Stimulated activated memory B cell treated with anti-CD40 and anti-IgM and Interleukin-4, amounts not matched to agents 10 μg/mL and 1 μg/mL and 100 μg/mL, for 72 hours (primary cell): ENCODE measurements around the gene PHACTR1.
A peak's percentile ranks its signal among the peaks of the same experiment; 100 is the strongest.

Experiments used
- ATAC-seq: fragments of 150-1000 bp; cut with Tn5 transposase; 2 replicates; pipeline ENCODE4 v1.10.0; 2021
- H3K27ac Mint-ChIP-seq: one replicate; pipeline ENCODE4 v1.8.0; 2022; ENCODE audit warnings: mild to moderate bottlenecking, mixed read lengths
- H3K27me3 Mint-ChIP-seq: one replicate; pipeline ENCODE4 v1.8.0; 2022; ENCODE audit warnings: mixed read lengths
- H3K36me3 Mint-ChIP-seq: one replicate; pipeline ENCODE4 v1.8.0; 2022; ENCODE audit warnings: mixed read lengths
- H3K4me1 Mint-ChIP-seq: one replicate; pipeline ENCODE4 v1.8.0; 2022; ENCODE audit warnings: mixed read lengths
- H3K4me3 Mint-ChIP-seq: one replicate; pipeline ENCODE4 v1.8.0; 2022; ENCODE audit warnings: mild to moderate bottlenecking, moderate library complexity, mixed read lengths
- H3K9me3 Mint-ChIP-seq: one replicate; pipeline ENCODE4 v1.8.0; 2022; ENCODE audit warnings: mixed read lengths

The PHACTR1 gene

GRCh38 chr6:12947967-12948366 is 231.4 kb downstream of the PHACTR1 start:
- H3K27me3 Mint-ChIP-seq: no peaks in the 10 kb centered on the region
- no peak overlapping the region for H3K27ac Mint-ChIP-seq
- H3K9me3 Mint-ChIP-seq: no peaks in the 10 kb centered on the region
- peaks cover 7% of the 10 kb centered on the region for H3K4me1 Mint-ChIP-seq
- no peak for ATAC-seq
- no peak overlapping the region for H3K4me3 Mint-ChIP-seq
- H3K36me3 Mint-ChIP-seq: no peaks in the 10 kb centered on the region

DNA sequence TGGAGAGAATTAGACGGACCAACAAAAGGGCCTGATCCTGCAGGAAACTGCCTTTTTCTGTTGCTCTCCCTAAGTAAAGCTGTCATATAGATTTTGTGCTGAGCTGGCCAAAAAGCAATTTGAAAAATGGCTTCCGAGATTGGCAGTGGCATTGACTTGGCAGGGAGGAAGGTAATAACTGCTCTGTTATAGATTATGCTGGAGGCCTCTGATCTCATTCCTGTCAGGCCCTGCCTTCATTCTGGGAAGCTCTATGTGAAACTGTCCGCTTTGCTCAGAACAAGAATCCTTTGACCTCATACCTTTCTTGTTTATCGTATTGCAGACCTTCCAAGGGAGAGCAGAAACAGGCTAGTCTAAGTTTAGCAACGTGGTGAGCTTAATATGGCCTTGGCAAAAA is 234.4 kb downstream of the PHACTR1 start:
- ATAC-seq: no peak
- no peaks in the 10 kb centered on the region for H3K4me1 Mint-ChIP-seq
- no peak overlapping the region for H3K27ac Mint-ChIP-seq
- peaks cover 19% of the 10 kb centered on the region for H3K27me3 Mint-ChIP-seq
- H3K36me3 Mint-ChIP-seq: no peaks in the 10 kb centered on the region
- H3K9me3 Mint-ChIP-seq: no peaks in the 10 kb centered on the region
- H3K4me3 Mint-ChIP-seq: no peak overlapping the region

DNA sequence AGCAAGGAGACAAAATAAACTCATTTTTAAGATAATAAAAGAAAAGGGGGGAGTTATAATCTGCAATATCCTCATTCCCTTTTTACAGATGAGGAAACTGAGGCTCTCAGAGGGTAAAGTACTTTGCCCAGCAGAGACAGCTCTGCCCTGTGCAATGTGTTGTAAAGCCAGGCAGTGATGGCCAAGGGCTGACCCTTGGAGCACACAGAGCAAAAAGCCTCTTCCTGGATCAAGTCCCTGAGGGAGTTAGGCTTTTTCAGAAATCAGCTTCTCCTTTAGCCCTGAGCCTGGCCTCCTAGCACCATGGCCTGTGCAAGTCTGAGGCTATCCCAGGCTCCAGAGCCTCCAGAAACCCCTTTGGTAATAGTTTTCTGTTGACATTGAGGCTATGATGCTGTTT is 234.8 kb downstream of the PHACTR1 start:
- Mint-ChIP-seq H3K4me3 (no peak overlapping the region), H3K27me3 (peaks cover 23% of the 10 kb centered on the region), H3K27ac (no peak overlapping the region), H3K4me1 (no peaks in the 10 kb centered on the region), H3K36me3 (no peaks in the 10 kb centered on the region), H3K9me3 (no peaks in the 10 kb centered on the region)
- no peak for ATAC-seq

GRCh38 chr6:12952318-12952717 is 235.8 kb downstream of the PHACTR1 start:
- H3K27ac Mint-ChIP-seq: no peak overlapping the region
- H3K9me3 Mint-ChIP-seq: no peaks in the 10 kb centered on the region
- peaks cover 32% of the 10 kb centered on the region for H3K27me3 Mint-ChIP-seq
- H3K4me3 Mint-ChIP-seq: no peak overlapping the region
- H3K4me1 Mint-ChIP-seq: peaks cover under 1% of the 10 kb centered on the region
- ATAC-seq: no peak
- no peaks in the 10 kb centered on the region for H3K36me3 Mint-ChIP-seq

DNA sequence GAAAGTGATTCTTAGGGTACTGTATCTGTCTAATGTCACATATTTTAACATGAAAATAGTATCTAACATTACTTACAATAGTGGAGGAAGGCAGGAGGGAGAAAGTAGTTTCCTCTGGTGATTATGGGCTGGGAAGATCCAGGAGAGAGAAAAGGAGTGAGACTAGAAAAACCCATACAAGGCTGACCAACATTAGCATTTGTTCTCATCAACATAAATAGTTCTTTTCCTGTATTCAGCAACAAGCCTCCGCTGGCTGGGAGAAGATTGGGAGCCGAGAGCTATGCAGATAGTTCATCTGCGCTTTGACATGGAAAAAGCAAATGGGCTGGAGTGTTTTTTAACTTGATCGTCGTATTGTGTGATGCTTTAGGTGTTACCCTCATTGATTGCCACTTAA is 239.4 kb downstream of the PHACTR1 start:
- H3K9me3 Mint-ChIP-seq: no peaks in the 10 kb centered on the region
- no peak overlapping the region for H3K4me3 Mint-ChIP-seq
- H3K27me3 Mint-ChIP-seq: peaks cover 46% of the 10 kb centered on the region
- ATAC-seq: no peak
- peaks cover 13% of the 10 kb centered on the region for H3K4me1 Mint-ChIP-seq
- H3K27ac Mint-ChIP-seq: no peak overlapping the region
- H3K36me3 Mint-ChIP-seq: no peaks in the 10 kb centered on the region

- H3K4me1 Mint-ChIP-seq: peaks cover 13% of the 10 kb centered on the region
- H3K27me3 Mint-ChIP-seq: peaks cover 46% of the 10 kb centered on the region
- ATAC-seq: no peak
These were observed 240.4 kb downstream of the PHACTR1 start for GRCh38 chr6:12956991-12957320.

DNA sequence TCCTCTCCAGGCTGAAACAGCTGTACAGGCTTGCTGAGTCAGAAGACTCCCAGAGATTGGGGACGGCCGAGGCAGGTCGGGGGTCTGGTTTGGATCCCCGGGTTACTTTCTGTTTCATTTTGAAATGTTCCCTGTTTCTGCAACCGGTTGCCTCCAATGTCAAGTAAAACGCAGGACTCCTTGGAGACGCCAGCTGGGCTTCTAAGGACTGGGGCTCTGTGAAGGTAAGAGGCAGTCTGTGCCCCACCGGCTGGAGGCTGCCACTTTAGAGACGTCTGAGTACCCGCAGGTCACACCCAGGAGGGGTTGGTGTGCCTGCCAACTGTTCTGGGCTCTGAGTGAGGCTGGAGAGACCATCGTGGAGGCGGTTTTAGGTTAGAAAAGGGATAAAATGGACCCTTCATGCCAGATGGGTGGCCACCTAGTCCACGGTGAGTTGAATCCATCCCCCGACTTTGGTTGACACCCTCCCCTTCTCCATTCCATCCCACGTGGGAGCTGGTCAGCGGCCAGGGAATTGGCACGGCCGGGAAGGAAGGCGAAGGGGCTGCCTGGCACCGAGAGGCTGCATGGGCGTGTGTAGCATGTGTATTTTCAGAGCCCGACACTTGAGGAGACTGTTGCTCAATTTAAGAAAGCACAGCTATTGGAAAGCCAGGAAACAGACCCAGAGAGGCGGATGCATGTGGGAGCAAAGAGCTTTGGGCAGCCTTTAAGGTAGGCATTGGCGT is 240.9 kb downstream of the PHACTR1 start:
- Mint-ChIP-seq H3K4me3 (peak overlapping the region; percentile 83), H3K36me3 (no peaks in the 10 kb centered on the region), H3K27ac (peak overlapping the region; percentile 52), H3K4me1 (peaks cover 13% of the 10 kb centered on the region), H3K27me3 (peaks cover 46% of the 10 kb centered on the region), H3K9me3 (no peaks in the 10 kb centered on the region)
- peak; percentile 72 for ATAC-seq

More at GRCh38 chr6:12956991-12957320, 240.4 kb downstream of the PHACTR1 start:
- Mint-ChIP-seq H3K4me3 (peak overlapping the region; percentile 83), H3K36me3 (no peaks in the 10 kb centered on the region), H3K27ac (peak overlapping the region; percentile 52), H3K9me3 (no peaks in the 10 kb centered on the region)

GRCh38 chr6:12958052-12958706 is 241.6 kb downstream of the PHACTR1 start:
- no peaks in the 10 kb centered on the region for H3K9me3 Mint-ChIP-seq
- ATAC-seq: no peak
- peak overlapping the region; percentile 83 for H3K4me3 Mint-ChIP-seq
- H3K4me1 Mint-ChIP-seq: peaks cover 19% of the 10 kb centered on the region
- peaks cover 46% of the 10 kb centered on the region for H3K27me3 Mint-ChIP-seq
- no peaks in the 10 kb centered on the region for H3K36me3 Mint-ChIP-seq
- H3K27ac Mint-ChIP-seq: no peak overlapping the region

- Mint-ChIP-seq H3K4me3 (no peak overlapping the region), H3K9me3 (no peaks in the 10 kb centered on the region), H3K27ac (no peak overlapping the region), H3K27me3 (peaks cover 37% of the 10 kb centered on the region), H3K36me3 (no peaks in the 10 kb centered on the region), H3K4me1 (peaks cover 22% of the 10 kb centered on the region)
- no peak for ATAC-seq
These were observed 245.2 kb downstream of the PHACTR1 start for GRCh38 chr6:12961761-12962160.

- Mint-ChIP-seq H3K27ac (no peak overlapping the region), H3K4me3 (no peak overlapping the region), H3K27me3 (peaks cover 30% of the 10 kb centered on the region), H3K36me3 (no peaks in the 10 kb centered on the region), H3K4me1 (peaks cover 20% of the 10 kb centered on the region), H3K9me3 (no peaks in the 10 kb centered on the region)
- no peak for ATAC-seq
These were observed 246.0 kb downstream of the PHACTR1 start for GRCh38 chr6:12962529-12962928.

- no peaks in the 10 kb centered on the region for H3K36me3 Mint-ChIP-seq
- ATAC-seq: peak; percentile 74
- no peaks in the 10 kb centered on the region for H3K9me3 Mint-ChIP-seq
- H3K27me3 Mint-ChIP-seq: peaks cover 29% of the 10 kb centered on the region
- no peak overlapping the region for H3K27ac Mint-ChIP-seq
- no peak overlapping the region for H3K4me3 Mint-ChIP-seq
- H3K4me1 Mint-ChIP-seq: peaks cover 15% of the 10 kb centered on the region
These were observed 246.4 kb downstream of the PHACTR1 start for GRCh38 chr6:12962987-12963386.

GRCh38 chr6:12963567-12963966 is 247.0 kb downstream of the PHACTR1 start:
- peaks cover 10% of the 10 kb centered on the region for H3K4me1 Mint-ChIP-seq
- no peak for ATAC-seq
- H3K27ac Mint-ChIP-seq: no peak overlapping the region
- no peaks in the 10 kb centered on the region for H3K36me3 Mint-ChIP-seq
- no peaks in the 10 kb centered on the region for H3K9me3 Mint-ChIP-seq
- H3K4me3 Mint-ChIP-seq: no peak overlapping the region
- peaks cover 29% of the 10 kb centered on the region for H3K27me3 Mint-ChIP-seq

DNA sequence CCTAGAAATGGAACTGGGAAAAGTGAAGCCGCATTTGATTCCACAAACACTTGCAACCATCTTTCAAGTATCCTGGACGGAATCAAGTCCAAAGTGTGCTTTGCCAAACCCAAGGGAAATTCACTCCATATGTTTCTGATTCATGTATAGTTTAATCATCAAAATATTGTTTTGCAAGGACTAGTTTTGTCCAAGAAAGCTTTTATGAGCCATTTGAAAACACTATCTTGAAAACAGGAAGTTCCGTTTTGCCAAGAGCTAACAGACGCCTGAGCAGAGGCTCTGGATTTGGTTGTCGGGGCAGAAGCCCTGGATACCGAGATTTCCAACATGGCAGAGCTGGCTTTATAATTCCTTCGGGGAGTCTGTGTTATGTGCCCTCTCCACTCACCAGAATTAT is 251.1 kb downstream of the PHACTR1 start:
- Mint-ChIP-seq H3K4me1 (peaks cover 8% of the 10 kb centered on the region), H3K27ac (no peak overlapping the region), H3K9me3 (no peaks in the 10 kb centered on the region), H3K27me3 (peaks cover 33% of the 10 kb centered on the region), H3K4me3 (no peak overlapping the region), H3K36me3 (no peaks in the 10 kb centered on the region)
- no peak for ATAC-seq

DNA sequence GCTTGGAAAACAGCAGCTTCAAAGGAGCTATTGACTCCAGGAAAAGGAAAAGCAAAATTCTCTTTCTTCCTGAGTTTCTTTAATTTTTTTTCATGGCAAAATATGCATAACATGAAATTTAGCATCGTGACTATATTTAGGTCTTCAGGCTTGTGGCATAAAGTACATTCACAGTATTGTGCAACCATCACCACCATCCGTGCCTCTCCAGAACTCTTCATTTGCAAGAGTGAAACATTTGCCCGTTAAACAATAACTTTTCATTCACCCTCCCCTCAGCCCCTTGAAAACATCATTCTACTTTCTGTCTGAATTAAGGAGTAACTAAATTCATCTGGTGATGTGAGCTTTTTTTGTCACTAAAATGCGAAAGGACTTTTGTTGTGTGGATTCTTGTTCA is 251.7 kb downstream of the PHACTR1 start:
- Mint-ChIP-seq H3K9me3 (no peaks in the 10 kb centered on the region), H3K4me3 (no peak overlapping the region), H3K27me3 (peaks cover 36% of the 10 kb centered on the region), H3K27ac (no peak overlapping the region), H3K4me1 (peaks cover 2% of the 10 kb centered on the region), H3K36me3 (no peaks in the 10 kb centered on the region)
- no peak for ATAC-seq

DNA sequence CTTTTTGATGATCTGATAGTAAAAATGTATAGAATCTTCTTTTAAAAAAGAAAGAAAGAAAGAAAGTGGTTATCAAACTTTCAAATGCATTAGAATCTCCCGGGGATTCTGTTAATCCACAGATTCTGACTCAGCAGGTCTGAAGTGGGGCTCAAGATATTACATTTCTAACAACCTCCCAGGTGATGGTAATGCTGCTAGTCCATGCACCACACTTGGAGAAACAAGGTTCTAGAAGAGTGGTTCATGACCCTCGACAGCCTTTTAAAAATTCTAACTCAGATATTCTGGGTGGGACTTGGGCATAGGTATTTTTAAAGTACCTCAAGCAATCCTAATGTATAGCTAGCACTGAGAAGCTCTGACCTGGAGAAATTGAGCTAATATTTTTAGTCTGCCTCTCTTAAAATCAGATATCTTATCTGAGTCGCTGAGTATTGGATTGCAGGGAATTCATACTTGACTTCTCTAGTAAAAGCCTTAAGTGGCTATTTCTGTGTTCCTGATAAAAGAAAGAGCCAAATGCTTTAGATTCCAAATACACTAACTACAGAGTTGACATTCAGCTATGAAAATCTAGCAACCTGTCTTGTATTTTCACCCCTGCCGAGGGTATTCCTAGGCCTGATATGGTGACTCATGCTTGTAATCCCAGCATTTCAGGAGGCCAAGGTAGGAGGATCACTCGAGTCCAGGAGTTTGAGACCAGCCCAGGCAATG is 252.4 kb downstream of the PHACTR1 start:
- Mint-ChIP-seq H3K4me1 (no peaks in the 10 kb centered on the region), H3K27ac (no peak overlapping the region), H3K27me3 (peaks cover 36% of the 10 kb centered on the region), H3K9me3 (no peaks in the 10 kb centered on the region), H3K4me3 (no peak overlapping the region), H3K36me3 (no peaks in the 10 kb centered on the region)
- ATAC-seq: no peak

DNA sequence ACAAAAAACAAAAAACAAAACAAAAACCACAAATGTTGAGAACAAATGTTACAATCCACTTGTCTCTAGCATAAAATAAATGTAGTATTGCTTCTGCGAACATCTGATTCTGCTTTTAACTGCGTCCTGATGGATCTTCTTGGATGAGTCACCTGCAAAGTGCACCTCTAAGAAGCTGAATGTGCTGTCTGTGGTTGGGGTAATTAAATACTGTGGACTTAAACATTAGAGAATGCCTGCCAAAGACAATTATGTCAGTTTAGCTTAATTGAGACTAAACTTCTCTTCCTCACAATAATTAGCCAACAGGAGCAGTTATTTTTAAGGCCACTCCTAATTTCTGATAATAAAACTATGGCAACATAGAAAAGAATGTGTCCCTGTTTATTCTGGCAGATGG is 253.4 kb downstream of the PHACTR1 start:
- ATAC-seq: no peak
- H3K27me3 Mint-ChIP-seq: peaks cover 36% of the 10 kb centered on the region
- no peaks in the 10 kb centered on the region for H3K4me1 Mint-ChIP-seq
- H3K36me3 Mint-ChIP-seq: no peaks in the 10 kb centered on the region
- no peaks in the 10 kb centered on the region for H3K9me3 Mint-ChIP-seq
- H3K27ac Mint-ChIP-seq: no peak overlapping the region
- no peak overlapping the region for H3K4me3 Mint-ChIP-seq
